RWPE2 (cell line): ENCODE measurements around the gene TIMP4.

Experiments
- ATAC-seq: fragments of 200-7000 bp; cut with Tn5 transposase; 3 replicates; pipeline ENCODE4 v1.9.1; 2021; ENCODE audit warnings: low read depth
- DNase-seq: peaks from one replicate; pipeline ENCODE4 v3.0.0-alpha.2; 2020; ENCODE audit warnings: low spot score
- H3K27ac ChIP-seq: fragments of 450-650 bp; 2 replicates; pipeline ENCODE4 v1.5.1; 2017; ENCODE audit warnings: mild to moderate bottlenecking; ENCODE audit not compliant: poor library complexity, severe bottlenecking
- H3K27me3 ChIP-seq: fragments of 250-450 bp; sonication (Bioruptor Pico); 2 replicates; pipeline ENCODE4 v1.5.1; 2021; ENCODE audit warnings: mild to moderate bottlenecking, moderate library complexity; ENCODE audit not compliant: insufficient read depth, poor library complexity, severe bottlenecking
- H3K36me3 ChIP-seq: fragments of 250-450 bp; sonication (Bioruptor Pico); 2 replicates; pipeline ENCODE4 v1.5.1; 2020; ENCODE audit warnings: low read depth, mild to moderate bottlenecking, moderate library complexity
- H3K4me1 ChIP-seq: fragments of 250-450 bp; sonication (Bioruptor Pico); 2 replicates; pipeline ENCODE4 v1.5.1; 2021; ENCODE audit warnings: mild to moderate bottlenecking, moderate library complexity; ENCODE audit not compliant: insufficient read depth, poor library complexity, severe bottlenecking
- H3K4me3 ChIP-seq: fragments of 250-450 bp; sonication (Bioruptor Pico); 2 replicates; pipeline ENCODE4 v1.5.1; 2021; ENCODE audit warnings: mild to moderate bottlenecking, moderate library complexity; ENCODE audit not compliant: severe bottlenecking
- H3K9me3 ChIP-seq: fragments of 250-450 bp; sonication (Bioruptor Pico); 2 replicates; pipeline ENCODE4 v1.5.1; 2021; ENCODE audit warnings: mild to moderate bottlenecking, moderate library complexity; ENCODE audit not compliant: severe bottlenecking
- CTCF ChIP-seq: fragments of 450-650 bp; IDR thresholded peaks from one replicate; pipeline ENCODE4 v1.5.1; 2017; ENCODE audit warnings: mild to moderate bottlenecking, moderate library complexity; ENCODE audit not compliant: poor library complexity, severe bottlenecking

The TIMP4 gene

GRCh38 chr3:12181301-12181700 is 22.6 kb upstream of the TIMP4 start:
- H3K9me3 ChIP-seq, result no peaks in the 10 kb centered on the region
- DNase-seq, result no peak
- TF ChIP-seq CTCF, result no peak
- no peak for ATAC-seq
- no peaks in the 10 kb centered on the region for H3K36me3 ChIP-seq
- H3K4me3 ChIP-seq, result no peak overlapping the region
- peaks cover 16% of the 10 kb centered on the region for H3K4me1 ChIP-seq
- no peak overlapping the region for H3K27ac ChIP-seq
- no peaks in the 10 kb centered on the region for H3K27me3 ChIP-seq

- no peak for DNase-seq
- Histone ChIP-seq H3K9me3 (no peaks in the 10 kb centered on the region), H3K4me1 (peaks cover 16% of the 10 kb centered on the region)
Measured at GRCh38 chr3:12180631-12181030, 21.9 kb upstream of the TIMP4 start.

GRCh38 chr3:12180218-12180617 is 21.5 kb upstream of the TIMP4 start:
- no peaks in the 10 kb centered on the region for H3K27me3 ChIP-seq
- H3K36me3 ChIP-seq, result no peaks in the 10 kb centered on the region
- peak; percentile 74 for ATAC-seq
- H3K9me3 ChIP-seq, result no peaks in the 10 kb centered on the region
- H3K4me1 ChIP-seq, result peaks cover 16% of the 10 kb centered on the region
- peak overlapping the region; percentile 44 for H3K27ac ChIP-seq
- H3K4me3 ChIP-seq, result no peak overlapping the region
- no peak for TF ChIP-seq CTCF
- DNase-seq, result no peak

More at GRCh38 chr3:12180631-12181030, 21.9 kb upstream of the TIMP4 start:
- TF ChIP-seq CTCF, result no peak
- ATAC-seq, result no peak
- no peaks in the 10 kb centered on the region for H3K27me3 ChIP-seq
- H3K27ac ChIP-seq, result peak overlapping the region; percentile 44
- no peak overlapping the region for H3K4me3 ChIP-seq
- no peaks in the 10 kb centered on the region for H3K36me3 ChIP-seq

- Histone ChIP-seq H3K27ac (peak overlapping the region; percentile 44), H3K36me3 (no peaks in the 10 kb centered on the region), H3K4me1 (peaks cover 16% of the 10 kb centered on the region), H3K4me3 (no peak overlapping the region), H3K27me3 (no peaks in the 10 kb centered on the region), H3K9me3 (no peaks in the 10 kb centered on the region)
- ATAC-seq, result no peak
- no peak for DNase-seq
- TF ChIP-seq CTCF, result no peak
Measured at GRCh38 chr3:12179441-12179840, 20.7 kb upstream of the TIMP4 start.

GRCh38 chr3:12178091-12178820 is 19.5 kb upstream of the TIMP4 start:
- Histone ChIP-seq H3K27me3 (no peaks in the 10 kb centered on the region), H3K4me1 (peaks cover 16% of the 10 kb centered on the region), H3K36me3 (no peaks in the 10 kb centered on the region), H3K9me3 (no peaks in the 10 kb centered on the region), H3K27ac (no peak overlapping the region), H3K4me3 (no peak overlapping the region)
- TF ChIP-seq CTCF, result no peak
- peak; percentile 26; the same call in 1 of the 3 replicates for ATAC-seq
- DNase-seq, result no peak
